Tibial nerve (tissue), 3 donors: ENCODE results near the gene FHAD1.

Experiments
- POLR2A ChIP-seq, 2 donors: fragments of 450-650 bp; IDR thresholded peaks; one replicate each; pipeline ENCODE4 v1.6.1; 2017; ENCODE audit warnings: antibody characterized with exemption in 2 of 2, mild to moderate bottlenecking in 2 of 2, moderate library complexity in 2 of 2
- TF ChIP-seq, protein P1 (sequence below), 5 experiments: fragments of 200-600 bp in 3 of 5; fragments of 450-650 bp in 2 of 5; sonication (generic) in 3 of 5; IDR thresholded peaks; one replicate each; pipeline ENCODE4 v1.5.1; 2016 to 2019; ENCODE audit warnings: antibody characterized with exemption in 5 of 5, mild to moderate bottlenecking in 3 of 5, moderate library complexity in 2 of 5

DNA sequence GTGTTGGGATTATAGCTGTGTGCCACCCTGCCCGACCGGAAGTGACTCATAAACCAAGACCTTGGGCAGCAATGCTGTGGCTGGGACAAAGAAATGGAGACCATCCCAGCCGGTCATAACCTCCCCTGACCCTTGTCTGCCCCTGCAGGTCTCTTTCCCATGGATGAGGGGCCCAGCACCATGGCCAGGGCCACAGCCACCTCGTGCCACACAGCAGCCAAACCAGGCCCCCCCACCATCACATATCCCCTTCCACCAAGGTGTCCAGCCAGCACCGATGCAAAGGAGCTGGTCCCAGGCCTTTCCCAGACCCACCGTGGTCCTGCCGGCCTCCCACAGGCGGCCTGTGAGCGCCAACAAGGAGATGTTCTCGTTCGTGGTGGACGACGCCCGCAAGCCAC is 42.2 kb downstream of the FHAD1 start:
- TF ChIP-seq, protein P1, sequence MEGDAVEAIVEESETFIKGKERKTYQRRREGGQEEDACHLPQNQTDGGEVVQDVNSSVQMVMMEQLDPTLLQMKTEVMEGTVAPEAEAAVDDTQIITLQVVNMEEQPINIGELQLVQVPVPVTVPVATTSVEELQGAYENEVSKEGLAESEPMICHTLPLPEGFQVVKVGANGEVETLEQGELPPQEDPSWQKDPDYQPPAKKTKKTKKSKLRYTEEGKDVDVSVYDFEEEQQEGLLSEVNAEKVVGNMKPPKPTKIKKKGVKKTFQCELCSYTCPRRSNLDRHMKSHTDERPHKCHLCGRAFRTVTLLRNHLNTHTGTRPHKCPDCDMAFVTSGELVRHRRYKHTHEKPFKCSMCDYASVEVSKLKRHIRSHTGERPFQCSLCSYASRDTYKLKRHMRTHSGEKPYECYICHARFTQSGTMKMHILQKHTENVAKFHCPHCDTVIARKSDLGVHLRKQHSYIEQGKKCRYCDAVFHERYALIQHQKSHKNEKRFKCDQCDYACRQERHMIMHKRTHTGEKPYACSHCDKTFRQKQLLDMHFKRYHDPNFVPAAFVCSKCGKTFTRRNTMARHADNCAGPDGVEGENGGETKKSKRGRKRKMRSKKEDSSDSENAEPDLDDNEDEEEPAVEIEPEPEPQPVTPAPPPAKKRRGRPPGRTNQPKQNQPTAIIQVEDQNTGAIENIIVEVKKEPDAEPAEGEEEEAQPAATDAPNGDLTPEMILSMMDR (IDR thresholded peaks at IDR 0.05): no peak
- no peak for TF ChIP-seq POLR2A (IDR thresholded peaks at IDR 0.05)
